Muscle of leg (tissue), 11 donors: Measurements from ENCODE around the gene SRRD. TPM values are rescaled to one million over a fixed set of nuclear protein-coding genes. Genes with fewer than 3 reads are reported as not detected.

Experiments
- DNase-seq: peaks from one replicate; pipeline ENCODE4 v3.0.0; 2013
- H3K27ac ChIP-seq: one replicate; pipeline ENCODE4 v1.5.1; 2013; ENCODE audit warnings: mild to moderate bottlenecking, low read length, control low read depth
- H3K27me3 ChIP-seq: one replicate; pipeline ENCODE4 v1.6.1; 2013; ENCODE audit warnings: low read length; ENCODE audit not compliant: control insufficient read depth, insufficient read depth
- H3K36me3 ChIP-seq: one replicate; pipeline ENCODE4 v1.6.1; 2013; ENCODE audit warnings: low read length; ENCODE audit not compliant: control insufficient read depth, insufficient read depth
- H3K4me1 ChIP-seq: one replicate; pipeline ENCODE4 v1.6.1; 2013; ENCODE audit warnings: low read length; ENCODE audit not compliant: control insufficient read depth, insufficient read depth
- H3K4me3 ChIP-seq: one replicate; pipeline ENCODE4 v1.5.1; 2013; ENCODE audit warnings: low read length, control low read depth
- H3K9me3 ChIP-seq: replicated peaks from 2 replicates; pipeline ENCODE4 v1.6.1; 2013; ENCODE audit warnings: low read depth, low read length; ENCODE audit not compliant: control insufficient read depth
- WGBS: methylation state at CpG from one replicate; pipeline ENCODE4 v1.1.5; 2013; ENCODE audit warnings: missing lambda C conversion rate; ENCODE audit not compliant: insufficient coverage; 5-methylcytosine and 5-hydroxymethylcytosine counted together
- polyA plus RNA-seq, 8 donors: library from polyadenylated mRNA; unstranded; fragments of 120-200 nt; gene quantifications; one replicate each; pipeline versions ENCODE4 v1.2.1 to v1.2.3, GENCODE V29; 2013; ENCODE audit warnings: inconsistent platforms in 1 of 8, low replicate concordance in 1 of 8; ENCODE audit not compliant: insufficient read length in 8 of 8, insufficient read depth in 1 of 8
- total RNA-seq: library from RNA; stranded (reverse); fragments of 120-200 nt; gene quantifications from one replicate; pipeline ENCODE4 v1.2.4, GENCODE V29; 2013

SRRD gene
- total and polyA plus RNA-seq, 9 donors: 18.9 to 24.2 (median 22.5) TPM

GRCh38 chr22:26466196-26466595 is 17.5 kb upstream of the SRRD start:
- Histone ChIP-seq H3K27ac (no peak overlapping the region), H3K36me3 (peaks cover 82% of the 10 kb centered on the region), H3K9me3 (no peaks in the 10 kb centered on the region), H3K27me3 (no peaks in the 10 kb centered on the region), H3K4me3 (no peak overlapping the region), H3K4me1 (peaks cover 13% of the 10 kb centered on the region)
- no peak for DNase-seq
- 77% methylated on average over 3 of the region's 5 CpGs for WGBS

- Histone ChIP-seq H3K9me3 (no peaks in the 10 kb centered on the region), H3K4me3 (no peak overlapping the region), H3K27ac (no peak overlapping the region), H3K36me3 (peaks cover 64% of the 10 kb centered on the region), H3K4me1 (no peaks in the 10 kb centered on the region), H3K27me3 (no peaks in the 10 kb centered on the region)
- WGBS: no CpG with 5 or more reads among the region's 2 CpGs
- DNase-seq: no peak
These were observed 12.9 kb upstream of the SRRD start for GRCh38 chr22:26470807-26471206.

- H3K4me1 ChIP-seq: no peaks in the 10 kb centered on the region
- WGBS: 100% methylated on average over 1 of the region's 5 CpGs
- no peak overlapping the region for H3K4me3 ChIP-seq
- no peaks in the 10 kb centered on the region for H3K9me3 ChIP-seq
- H3K27me3 ChIP-seq: no peaks in the 10 kb centered on the region
- DNase-seq: no peak
- peaks cover 62% of the 10 kb centered on the region for H3K36me3 ChIP-seq
- no peak overlapping the region for H3K27ac ChIP-seq
These were observed 12.2 kb upstream of the SRRD start for GRCh38 chr22:26471522-26471921.

- Histone ChIP-seq H3K27me3 (no peaks in the 10 kb centered on the region), H3K36me3 (peaks cover 56% of the 10 kb centered on the region), H3K27ac (no peak overlapping the region), H3K9me3 (no peaks in the 10 kb centered on the region), H3K4me1 (no peaks in the 10 kb centered on the region), H3K4me3 (no peak overlapping the region)
- DNase-seq: no peak
These were observed 9.0 kb upstream of the SRRD start for GRCh38 chr22:26474682-26475081.

- no peak overlapping the region for H3K4me3 ChIP-seq
- H3K27me3 ChIP-seq: no peaks in the 10 kb centered on the region
- peaks cover 4% of the 10 kb centered on the region for H3K4me1 ChIP-seq
- H3K36me3 ChIP-seq: peaks cover 51% of the 10 kb centered on the region
- no peak for DNase-seq
- H3K9me3 ChIP-seq: no peaks in the 10 kb centered on the region
- no peak overlapping the region for H3K27ac ChIP-seq
- WGBS: no CpG with 5 or more reads among the region's 4 CpGs
These were observed 6.9 kb upstream of the SRRD start for GRCh38 chr22:26476705-26477340.

- Histone ChIP-seq H3K27me3 (no peaks in the 10 kb centered on the region), H3K4me1 (peaks cover 4% of the 10 kb centered on the region), H3K4me3 (no peak overlapping the region), H3K27ac (no peak overlapping the region), H3K36me3 (peaks cover 46% of the 10 kb centered on the region), H3K9me3 (no peaks in the 10 kb centered on the region)
- no CpG with 5 or more reads among the region's 4 CpGs for WGBS
- no peak for DNase-seq
These were observed 6.3 kb upstream of the SRRD start for GRCh38 chr22:26477341-26477731.

- no peaks in the 10 kb centered on the region for H3K9me3 ChIP-seq
- DNase-seq: no peak
- H3K36me3 ChIP-seq: peaks cover 35% of the 10 kb centered on the region
- no peak overlapping the region for H3K27ac ChIP-seq
- WGBS: 32% methylated on average over 2 of the region's 12 CpGs
- no peak overlapping the region for H3K4me3 ChIP-seq
- H3K27me3 ChIP-seq: no peaks in the 10 kb centered on the region
- peaks cover 11% of the 10 kb centered on the region for H3K4me1 ChIP-seq
These were observed 4.5 kb upstream of the SRRD start for GRCh38 chr22:26479043-26479791.

GRCh38 chr22:26479792-26480610 is 3.7 kb upstream of the SRRD start:
- no peaks in the 10 kb centered on the region for H3K27me3 ChIP-seq
- H3K9me3 ChIP-seq: no peaks in the 10 kb centered on the region
- no peak overlapping the region for H3K27ac ChIP-seq
- H3K36me3 ChIP-seq: peaks cover 35% of the 10 kb centered on the region
- WGBS: 84% methylated on average over 8 of the region's 12 CpGs
- no peak for DNase-seq
- peaks cover 18% of the 10 kb centered on the region for H3K4me1 ChIP-seq
- H3K4me3 ChIP-seq: no peak overlapping the region

GRCh38 chr22:26480611-26480932 is 3.1 kb upstream of the SRRD start:
- no CpG with 5 or more reads among the region's 2 CpGs for WGBS
- H3K27ac ChIP-seq: no peak overlapping the region
- no peak overlapping the region for H3K4me3 ChIP-seq
- H3K27me3 ChIP-seq: no peaks in the 10 kb centered on the region
- DNase-seq: no peak
- peaks cover 33% of the 10 kb centered on the region for H3K36me3 ChIP-seq
- H3K9me3 ChIP-seq: no peaks in the 10 kb centered on the region
- peaks cover 20% of the 10 kb centered on the region for H3K4me1 ChIP-seq

GRCh38 chr22:26481112-26481693 is 2.5 kb upstream of the SRRD start:
- H3K27ac ChIP-seq: no peak overlapping the region
- WGBS: 82% methylated on average over 2 of the region's 6 CpGs
- no peaks in the 10 kb centered on the region for H3K9me3 ChIP-seq
- H3K4me3 ChIP-seq: no peak overlapping the region
- peaks cover 20% of the 10 kb centered on the region for H3K4me1 ChIP-seq
- no peaks in the 10 kb centered on the region for H3K27me3 ChIP-seq
- H3K36me3 ChIP-seq: peaks cover 30% of the 10 kb centered on the region
- no peak for DNase-seq
